ENCODE measurements around the gene SND1.

DNA sequence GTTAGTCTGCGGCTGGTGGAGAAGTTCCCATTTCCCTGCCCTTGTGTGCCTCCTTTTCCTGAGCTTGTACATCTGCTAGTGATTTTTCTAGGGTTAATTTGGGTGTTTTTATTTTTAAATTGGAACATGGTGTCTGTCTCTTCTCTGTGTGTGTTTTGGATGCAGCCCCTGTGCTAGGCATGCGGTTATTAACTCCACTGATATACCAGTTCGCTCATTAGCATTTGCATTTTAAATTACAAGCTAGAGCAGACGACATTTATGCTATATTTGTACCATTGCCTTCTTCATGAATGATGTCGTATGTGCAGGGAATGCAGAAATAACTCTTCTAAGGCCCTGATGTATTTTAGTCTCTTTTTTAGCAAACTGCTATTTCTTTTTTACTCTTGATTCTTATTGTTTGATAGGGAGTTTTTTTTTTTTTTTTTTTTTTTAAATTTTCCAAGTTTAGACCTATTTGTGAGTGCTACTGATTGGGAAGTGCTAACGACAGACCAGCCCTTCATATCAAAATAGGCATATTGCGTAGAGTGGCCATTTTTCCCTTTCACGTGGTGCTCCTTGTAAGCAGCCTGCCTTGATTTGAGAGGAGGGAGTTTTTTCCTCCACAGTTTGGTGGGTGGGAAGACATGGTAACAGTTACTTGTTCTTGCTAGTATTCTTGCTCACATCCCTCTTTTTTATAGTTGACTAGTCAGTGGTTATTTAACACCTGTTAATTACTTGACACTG lies 289.6 kb downstream of the SND1 start:
- TF ChIP-seq POLR2A (IDR thresholded peaks at IDR 0.05; ENCODE audit: low read depth, low read length) (no peak), BHLHE40 (IDR thresholded peaks at IDR 0.05; ENCODE audit: low read depth, low read length) (no peak), CEBPB (IDR thresholded peaks at IDR 0.05; ENCODE audit: low read depth, low read length) (no peak), RAD21 (IDR thresholded peaks at IDR 0.05; ENCODE audit: low read length) (no peak), RCOR1 (IDR thresholded peaks at IDR 0.05; ENCODE audit: insufficient replicate concordance, low read length) (no peak), MAZ (IDR thresholded peaks at IDR 0.05; ENCODE audit: borderline replicate concordance, low read depth, low read length) (no peak), MXI1 (IDR thresholded peaks at IDR 0.05; ENCODE audit: borderline replicate concordance, low read depth, low read length) (no peak), FOS (IDR thresholded peaks at IDR 0.05; ENCODE audit: low read depth, low read length) (no peak)
- TF ChIP-seq, protein P1, sequence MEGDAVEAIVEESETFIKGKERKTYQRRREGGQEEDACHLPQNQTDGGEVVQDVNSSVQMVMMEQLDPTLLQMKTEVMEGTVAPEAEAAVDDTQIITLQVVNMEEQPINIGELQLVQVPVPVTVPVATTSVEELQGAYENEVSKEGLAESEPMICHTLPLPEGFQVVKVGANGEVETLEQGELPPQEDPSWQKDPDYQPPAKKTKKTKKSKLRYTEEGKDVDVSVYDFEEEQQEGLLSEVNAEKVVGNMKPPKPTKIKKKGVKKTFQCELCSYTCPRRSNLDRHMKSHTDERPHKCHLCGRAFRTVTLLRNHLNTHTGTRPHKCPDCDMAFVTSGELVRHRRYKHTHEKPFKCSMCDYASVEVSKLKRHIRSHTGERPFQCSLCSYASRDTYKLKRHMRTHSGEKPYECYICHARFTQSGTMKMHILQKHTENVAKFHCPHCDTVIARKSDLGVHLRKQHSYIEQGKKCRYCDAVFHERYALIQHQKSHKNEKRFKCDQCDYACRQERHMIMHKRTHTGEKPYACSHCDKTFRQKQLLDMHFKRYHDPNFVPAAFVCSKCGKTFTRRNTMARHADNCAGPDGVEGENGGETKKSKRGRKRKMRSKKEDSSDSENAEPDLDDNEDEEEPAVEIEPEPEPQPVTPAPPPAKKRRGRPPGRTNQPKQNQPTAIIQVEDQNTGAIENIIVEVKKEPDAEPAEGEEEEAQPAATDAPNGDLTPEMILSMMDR (conservative IDR thresholded peaks at IDR 0.05; ENCODE audit: low read depth, low read length) = no peak
- TF ChIP-seq, protein P2, sequence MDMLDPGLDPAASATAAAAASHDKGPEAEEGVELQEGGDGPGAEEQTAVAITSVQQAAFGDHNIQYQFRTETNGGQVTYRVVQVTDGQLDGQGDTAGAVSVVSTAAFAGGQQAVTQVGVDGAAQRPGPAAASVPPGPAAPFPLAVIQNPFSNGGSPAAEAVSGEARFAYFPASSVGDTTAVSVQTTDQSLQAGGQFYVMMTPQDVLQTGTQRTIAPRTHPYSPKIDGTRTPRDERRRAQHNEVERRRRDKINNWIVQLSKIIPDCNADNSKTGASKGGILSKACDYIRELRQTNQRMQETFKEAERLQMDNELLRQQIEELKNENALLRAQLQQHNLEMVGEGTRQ (IDR thresholded peaks at IDR 0.05; ENCODE audit: low read depth, low read length) = no peak
